ENCODE results near the gene SMC5.
A peak's percentile ranks its signal among the peaks of the same experiment; 100 is the strongest.

The SMC5 gene

GRCh38 chr9:70256123-70256551, 2.6 kb upstream of the SMC5 start:
- H3K27ac ChIP-seq, result no peak overlapping the region
- peak; percentile 78 for DNase-seq (ENCODE audit: low spot score)
- TF ChIP-seq, protein P1, sequence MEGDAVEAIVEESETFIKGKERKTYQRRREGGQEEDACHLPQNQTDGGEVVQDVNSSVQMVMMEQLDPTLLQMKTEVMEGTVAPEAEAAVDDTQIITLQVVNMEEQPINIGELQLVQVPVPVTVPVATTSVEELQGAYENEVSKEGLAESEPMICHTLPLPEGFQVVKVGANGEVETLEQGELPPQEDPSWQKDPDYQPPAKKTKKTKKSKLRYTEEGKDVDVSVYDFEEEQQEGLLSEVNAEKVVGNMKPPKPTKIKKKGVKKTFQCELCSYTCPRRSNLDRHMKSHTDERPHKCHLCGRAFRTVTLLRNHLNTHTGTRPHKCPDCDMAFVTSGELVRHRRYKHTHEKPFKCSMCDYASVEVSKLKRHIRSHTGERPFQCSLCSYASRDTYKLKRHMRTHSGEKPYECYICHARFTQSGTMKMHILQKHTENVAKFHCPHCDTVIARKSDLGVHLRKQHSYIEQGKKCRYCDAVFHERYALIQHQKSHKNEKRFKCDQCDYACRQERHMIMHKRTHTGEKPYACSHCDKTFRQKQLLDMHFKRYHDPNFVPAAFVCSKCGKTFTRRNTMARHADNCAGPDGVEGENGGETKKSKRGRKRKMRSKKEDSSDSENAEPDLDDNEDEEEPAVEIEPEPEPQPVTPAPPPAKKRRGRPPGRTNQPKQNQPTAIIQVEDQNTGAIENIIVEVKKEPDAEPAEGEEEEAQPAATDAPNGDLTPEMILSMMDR (conservative IDR thresholded peaks at IDR 0.05; ENCODE audit: low read depth), result no peak
- CTCF ChIA-PET, result interaction anchor here (1.5 to 2.1 kb wide), 2 partner anchors 142 to 284 kb away, joined by 4 to 5 read pairs; no protein-coding TSS in a partner anchor
- POLR2A ChIA-PET (ENCODE audit: low non-redundant PET), result interaction anchor here (0.6 kb wide), 1 partner anchor 169 kb away, joined by 4 read pairs; no protein-coding TSS in a partner anchor

DNA sequence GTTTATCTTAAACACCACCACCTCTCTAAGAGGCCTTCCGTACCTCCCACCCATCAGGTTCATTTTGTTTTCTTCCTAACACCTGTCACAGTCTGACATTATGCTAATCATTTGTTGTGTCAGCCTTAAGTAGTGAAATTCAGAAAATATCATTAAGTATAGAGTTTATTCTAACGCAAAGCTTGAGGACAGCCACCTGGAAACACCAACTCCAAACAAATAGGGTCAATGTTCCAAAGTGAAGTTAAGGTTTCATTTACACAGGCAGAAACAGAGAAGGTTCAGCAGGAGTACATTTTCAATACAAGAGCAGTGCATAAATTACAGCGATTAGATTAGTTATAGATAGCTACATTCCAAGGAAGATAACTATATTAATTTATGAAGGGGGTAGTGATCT, 1.3 kb upstream of the SMC5 start:
- H3K27ac ChIP-seq, result no peak overlapping the region
- ChIA-PET CTCF (interaction anchor here (0.7 to 2.1 kb wide), 3 partner anchors 83 to 585 kb away, joined by 3 to 5 read pairs (median 3); no protein-coding TSS in a partner anchor), POLR2A (ENCODE audit: low non-redundant PET) (interaction anchor here (0.5 kb wide), 1 partner anchor 366 kb away, joined by 4 read pairs; no protein-coding TSS in a partner anchor)
- TF ChIP-seq, protein P1 (conservative IDR thresholded peaks at IDR 0.05; ENCODE audit: low read depth), result no peak
- no peak for DNase-seq (ENCODE audit: low spot score)

GRCh38 chr9:70257991-70258691, 637 bp upstream of the SMC5 start:
- peak overlapping the region; percentile 94 for H3K27ac ChIP-seq
- ChIA-PET POLR2A (ENCODE audit: low non-redundant PET) (interaction anchor here (0.5 to 0.7 kb wide), 2 partner anchors 114 to 365 kb away, joined by 4 to 5 read pairs; no protein-coding TSS in a partner anchor), CTCF (interaction anchor here (0.7 to 1.4 kb wide), 2 partner anchors 83 to 586 kb away, joined by 3 read pairs; no protein-coding TSS in a partner anchor)
- TF ChIP-seq, protein P1 (conservative IDR thresholded peaks at IDR 0.05; ENCODE audit: low read depth), result no peak
- peak; percentile 67 for DNase-seq (ENCODE audit: low spot score)

DNA sequence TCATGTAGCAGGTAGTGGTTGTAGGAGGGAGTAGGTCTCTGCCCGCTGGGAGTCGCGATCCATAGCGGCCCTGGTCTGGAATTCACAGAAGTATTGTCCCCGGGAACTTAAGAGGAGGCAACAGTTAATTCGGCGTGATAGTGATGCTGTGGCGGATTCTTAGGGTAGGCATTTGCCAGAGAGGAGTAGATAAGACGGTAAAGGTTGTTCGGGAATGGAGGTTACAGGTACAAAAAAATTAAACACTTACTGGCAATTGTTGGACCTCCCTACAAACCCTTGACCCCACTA, 679 bp downstream of the SMC5 start:
- TF ChIP-seq, protein P1 (conservative IDR thresholded peaks at IDR 0.05; ENCODE audit: low read depth), result no peak
- peak overlapping the region; percentile 94 for H3K27ac ChIP-seq
- POLR2A ChIA-PET (ENCODE audit: low non-redundant PET), result no interaction called here
- no peak for DNase-seq (ENCODE audit: low spot score)
- CTCF ChIA-PET, result no interaction called here

DNA sequence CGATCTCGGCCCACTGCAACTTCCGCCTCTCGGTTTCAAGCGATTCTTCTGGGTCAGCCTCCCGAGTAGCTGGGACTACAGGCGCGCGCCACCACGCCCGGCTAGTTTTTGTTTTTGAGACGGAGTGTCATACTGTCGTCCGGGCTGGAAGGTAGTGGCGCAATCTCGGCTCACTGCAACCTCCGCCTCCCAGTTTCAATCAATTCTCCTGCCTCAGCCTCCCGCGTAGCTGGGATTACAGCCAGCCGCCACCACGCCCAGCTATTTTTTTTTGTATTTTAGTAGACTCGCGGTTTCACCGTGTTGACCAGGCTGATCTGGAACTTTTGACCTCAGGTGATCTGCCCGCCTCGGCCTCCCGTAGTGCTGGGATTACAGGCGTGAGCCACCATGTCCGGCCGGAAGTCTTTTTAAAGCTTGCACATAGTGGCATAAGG, 1.2 kb downstream of the SMC5 start:
- peak overlapping the region; percentile 94 for H3K27ac ChIP-seq

DNA sequence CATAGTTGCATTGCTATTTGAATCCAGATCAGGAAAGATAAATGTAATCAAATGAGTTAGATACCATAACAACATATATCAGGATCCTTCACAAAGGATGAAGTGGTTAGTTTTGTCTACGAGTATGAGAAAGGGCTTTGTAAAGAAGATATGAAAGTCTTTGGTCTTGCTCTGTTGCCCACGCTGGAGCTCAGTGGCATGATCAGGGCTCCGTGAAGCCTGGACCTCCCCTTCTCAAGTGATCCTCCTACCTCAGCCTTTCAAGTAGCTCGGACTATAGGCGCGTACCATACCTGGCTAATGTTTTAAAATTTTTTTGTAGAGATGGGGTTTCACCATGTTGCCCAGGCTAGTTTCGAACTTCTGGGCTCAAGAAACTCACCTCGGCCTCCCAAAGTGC, 1.8 kb downstream of the SMC5 start:
- DNase-seq (ENCODE audit: low spot score), result no peak
- CTCF ChIA-PET, result interaction anchor here (0.5 to 0.6 kb wide), 4 partner anchors 14 to 1039 kb away, joined by 3 to 5 read pairs (median 4); no protein-coding TSS in a partner anchor
- TF ChIP-seq, protein P1 (conservative IDR thresholded peaks at IDR 0.05; ENCODE audit: low read depth), result no peak
- POLR2A ChIA-PET (ENCODE audit: low non-redundant PET), result no interaction called here
- H3K27ac ChIP-seq, result no peak overlapping the region

More for the DNA sequence above, 1.2 kb downstream of the SMC5 start:
- CTCF ChIA-PET, result interaction anchor here (0.6 kb wide), 2 partner anchors 15 to 245 kb away, joined by 4 read pairs; no protein-coding TSS in a partner anchor
- TF ChIP-seq, protein P1 (conservative IDR thresholded peaks at IDR 0.05; ENCODE audit: low read depth), result no peak
- POLR2A ChIA-PET (ENCODE audit: low non-redundant PET), result no interaction called here
- no peak for DNase-seq (ENCODE audit: low spot score)

Measured in RWPE1 (cell line).